HG02623 (cell line): ENCODE data around the gene ATG2B.

Source experiments
- ATAC-seq: cut with Tn5 transposase; IDR thresholded peaks from one replicate; pipeline ENCODE4 v1.9.1; 2021; ENCODE audit warnings: moderate library complexity; ENCODE audit not compliant: unreplicated experiment

The ATG2B gene

GRCh38 chr14:96274122-96274521 is 89.0 kb downstream of the ATG2B start:
- ATAC-seq: no peak

GRCh38 chr14:96273629-96274028 is 89.5 kb downstream of the ATG2B start:
- ATAC-seq: no peak

GRCh38 chr14:96272777-96273473 is 90.2 kb downstream of the ATG2B start:
- no peak for ATAC-seq

- no peak for ATAC-seq
These were observed 91.7 kb downstream of the ATG2B start for GRCh38 chr14:96271421-96271762.

- no peak for ATAC-seq
These were observed 92.3 kb downstream of the ATG2B start for GRCh38 chr14:96270565-96271420.

GRCh38 chr14:96269359-96269710 is 93.8 kb downstream of the ATG2B start:
- no peak for ATAC-seq

GRCh38 chr14:96268431-96269358 is 94.4 kb downstream of the ATG2B start:
- no peak for ATAC-seq

GRCh38 chr14:96267916-96268315 is 95.2 kb downstream of the ATG2B start:
- ATAC-seq: no peak

- ATAC-seq: no peak
These were observed 95.8 kb downstream of the ATG2B start for GRCh38 chr14:96267336-96267735.

- ATAC-seq: no peak
These were observed 97.6 kb downstream of the ATG2B start for GRCh38 chr14:96265383-96266095.

- ATAC-seq: no peak
These were observed 98.3 kb downstream of the ATG2B start for GRCh38 chr14:96264853-96265252.

- ATAC-seq: no peak
These were observed 99.0 kb downstream of the ATG2B start for GRCh38 chr14:96264200-96264553.

- ATAC-seq: no peak
These were observed 99.6 kb downstream of the ATG2B start for GRCh38 chr14:96263347-96264199.

- ATAC-seq: no peak
These were observed 101.1 kb downstream of the ATG2B start for GRCh38 chr14:96261772-96262655.

- ATAC-seq: no peak
These were observed 102.1 kb downstream of the ATG2B start for GRCh38 chr14:96261053-96261452.

- no peak for ATAC-seq
These were observed 102.8 kb downstream of the ATG2B start for GRCh38 chr14:96260341-96260821.

- no peak for ATAC-seq
These were observed 105.2 kb downstream of the ATG2B start for GRCh38 chr14:96257900-96258299.

- no peak for ATAC-seq
These were observed 106.1 kb downstream of the ATG2B start for GRCh38 chr14:96257056-96257455.

- ATAC-seq: no peak
These were observed 106.7 kb downstream of the ATG2B start for GRCh38 chr14:96256407-96256806.
